Keratinocyte (primary cell): ENCODE measurements around the gene FOXD2.

Source experiments
- EZH2 ChIP-seq: IDR thresholded peaks from one replicate; pipeline ENCODE4 v1.6.1; 2012; ENCODE audit warnings: inconsistent platforms, mild to moderate bottlenecking, low read length, moderate library complexity
- TF ChIP-seq, protein P1 (sequence below), 3 experiments: IDR thresholded peaks in 1 of 3; conservative IDR thresholded peaks in 1 of 3; optimal IDR thresholded peaks in 1 of 3; 2 replicates in 2 of 3; 3 replicates in 1 of 3; pipeline versions ENCODE3 to v1.5.1; 2011; ENCODE audit warnings: low read length in 3 of 3, mild to moderate bottlenecking in 3 of 3, moderate library complexity in 2 of 3, control low read depth in 1 of 3, inconsistent platforms in 1 of 3; ENCODE audit not compliant: insufficient read depth in 2 of 3; ENCODE audit errors: extremely low read depth in 1 of 3

DNA sequence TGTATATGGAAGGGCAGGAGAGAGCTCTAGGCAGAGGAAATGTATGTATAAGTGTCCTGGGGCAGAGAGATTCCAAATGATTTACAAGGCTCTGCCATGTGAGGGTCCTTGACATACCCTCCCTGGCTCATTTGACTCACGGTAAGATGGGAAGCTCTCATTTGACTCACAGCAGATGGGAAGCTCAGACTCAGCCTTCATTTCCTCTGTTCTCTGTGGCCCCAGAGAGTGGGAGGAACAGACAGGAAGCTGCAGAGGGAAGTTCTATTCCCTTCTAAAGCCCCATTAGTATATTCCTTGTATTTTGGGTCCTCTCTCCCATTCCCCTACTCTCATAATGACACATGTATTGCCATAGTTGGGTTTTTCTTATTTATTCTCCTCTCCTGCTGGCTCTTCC is 44.9 kb downstream of the FOXD2 start:
- TF ChIP-seq, protein P1, sequence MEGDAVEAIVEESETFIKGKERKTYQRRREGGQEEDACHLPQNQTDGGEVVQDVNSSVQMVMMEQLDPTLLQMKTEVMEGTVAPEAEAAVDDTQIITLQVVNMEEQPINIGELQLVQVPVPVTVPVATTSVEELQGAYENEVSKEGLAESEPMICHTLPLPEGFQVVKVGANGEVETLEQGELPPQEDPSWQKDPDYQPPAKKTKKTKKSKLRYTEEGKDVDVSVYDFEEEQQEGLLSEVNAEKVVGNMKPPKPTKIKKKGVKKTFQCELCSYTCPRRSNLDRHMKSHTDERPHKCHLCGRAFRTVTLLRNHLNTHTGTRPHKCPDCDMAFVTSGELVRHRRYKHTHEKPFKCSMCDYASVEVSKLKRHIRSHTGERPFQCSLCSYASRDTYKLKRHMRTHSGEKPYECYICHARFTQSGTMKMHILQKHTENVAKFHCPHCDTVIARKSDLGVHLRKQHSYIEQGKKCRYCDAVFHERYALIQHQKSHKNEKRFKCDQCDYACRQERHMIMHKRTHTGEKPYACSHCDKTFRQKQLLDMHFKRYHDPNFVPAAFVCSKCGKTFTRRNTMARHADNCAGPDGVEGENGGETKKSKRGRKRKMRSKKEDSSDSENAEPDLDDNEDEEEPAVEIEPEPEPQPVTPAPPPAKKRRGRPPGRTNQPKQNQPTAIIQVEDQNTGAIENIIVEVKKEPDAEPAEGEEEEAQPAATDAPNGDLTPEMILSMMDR (optimal IDR thresholded peaks at IDR 0.05 in 1 of 3, IDR thresholded peaks at IDR 0.05 in 1 of 3, conservative IDR thresholded peaks at IDR 0.05 in 1 of 3; ENCODE audit: extremely low read depth in 1 of 3, insufficient read depth in 2 of 3, low read length in 3 of 3), result no peak
- TF ChIP-seq EZH2, result no peak
